SK-N-MC (cell line): Measurements from ENCODE around the gene TRIL.

Experiments used
- FOXP2 ChIP-seq: optimal IDR thresholded peaks from 2 replicates; pipeline ENCODE3; 2011; ENCODE audit warnings: mild to moderate bottlenecking, moderate library complexity; ENCODE audit not compliant: insufficient read depth; ENCODE audit errors: extremely low read length, control extremely low read depth
- POLR2AphosphoS5 ChIP-seq: IDR thresholded peaks from 2 replicates; pipeline ENCODE4 v1.6.1; 2012; ENCODE audit warnings: mild to moderate bottlenecking, low read depth, low read length, borderline replicate concordance

- TF ChIP-seq POLR2AphosphoS5 (no peak), FOXP2 (no peak)
Observed at GRCh38 chr7:28958980-28959347, 834 bp upstream of the TRIL start.
